HG02884 (cell line): ENCODE results near the gene LST1.
"Not testable (repeated sequence)": the region's sequence is repeated elsewhere in the genome, so short reads cannot be mapped to it uniquely, and the experiment has no call there.

ENCODE experiments used
- ATAC-seq: cut with Tn5 transposase; IDR thresholded peaks from one replicate; pipeline ENCODE4 v1.9.1; 2021; ENCODE audit warnings: mild to moderate bottlenecking, moderate library complexity; ENCODE audit not compliant: unreplicated experiment

LST1 gene

DNA sequence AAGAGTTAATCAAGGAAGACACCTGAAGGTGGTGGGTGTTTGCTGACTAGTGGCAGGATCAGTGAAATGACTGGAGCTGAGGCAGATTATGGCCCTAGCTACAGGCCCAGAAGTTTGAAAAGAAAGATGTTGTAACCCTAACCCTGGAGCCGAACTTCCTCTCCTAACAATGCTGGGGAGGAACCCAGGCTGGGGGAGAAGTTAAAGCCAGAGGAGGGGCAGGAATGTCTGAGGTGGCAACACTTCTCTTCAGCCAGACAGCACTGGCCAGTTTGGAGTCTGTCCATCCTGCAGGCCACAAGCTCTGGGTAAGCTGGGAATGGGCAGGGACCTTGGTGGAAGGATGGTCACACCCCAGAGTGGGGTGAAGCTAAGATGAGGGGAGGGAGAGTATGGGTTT is at the start of gene LST1:
Gene LST1, plus strand, starts transcription at position 270 of the 400 bp plus-strand sequence. CDS start 1,023 bp downstream, outside the sequence.
- no peak for ATAC-seq

DNA sequence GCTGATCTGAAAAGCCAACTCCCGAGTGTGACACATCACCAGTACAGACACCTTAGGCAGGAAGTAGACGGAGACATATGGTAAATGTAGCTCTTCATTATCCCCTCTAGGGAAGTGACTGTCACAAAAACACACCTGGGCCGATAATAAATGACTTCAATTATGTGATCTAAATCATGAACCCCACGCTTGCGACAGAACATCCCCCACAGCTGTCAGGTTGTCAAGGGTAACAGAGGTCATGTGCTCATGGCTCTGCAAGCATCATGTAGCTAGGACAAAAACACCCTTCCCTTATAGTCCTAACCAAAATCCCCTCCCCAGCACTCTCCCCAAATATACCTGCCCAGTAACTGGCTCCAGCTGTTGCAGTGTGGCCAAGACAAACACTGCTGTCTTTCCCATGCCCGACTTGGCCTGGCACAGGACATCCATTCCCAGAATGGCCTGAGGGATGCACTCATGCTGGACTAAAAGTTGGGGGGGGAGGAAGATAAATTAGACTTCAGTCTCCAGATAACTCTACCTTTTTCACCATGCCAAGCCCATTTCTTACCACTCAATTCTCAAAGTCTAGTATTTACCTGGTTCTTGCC is 47.2 kb upstream of the LST1 start:
- no peak for ATAC-seq

DNA sequence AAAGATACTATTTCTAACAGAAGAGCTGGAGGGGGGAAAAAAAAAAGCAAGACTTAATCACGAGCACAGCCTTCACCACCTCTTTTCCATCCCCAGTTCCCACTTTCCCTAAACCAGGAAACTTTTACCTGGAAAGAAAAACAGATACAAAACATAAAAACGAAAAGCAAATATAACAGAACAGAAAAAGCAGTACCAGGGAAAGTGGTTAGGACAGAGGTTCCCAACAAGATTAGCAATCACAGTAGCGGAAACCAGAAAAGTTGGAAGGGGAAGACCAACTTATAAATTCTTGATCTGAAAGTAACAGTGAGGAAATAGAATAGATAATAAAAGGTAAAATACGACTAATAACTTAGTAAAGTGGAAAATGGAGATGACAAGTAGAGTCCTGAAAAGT is 45.4 kb upstream of the LST1 start:
- ATAC-seq: no peak

DNA sequence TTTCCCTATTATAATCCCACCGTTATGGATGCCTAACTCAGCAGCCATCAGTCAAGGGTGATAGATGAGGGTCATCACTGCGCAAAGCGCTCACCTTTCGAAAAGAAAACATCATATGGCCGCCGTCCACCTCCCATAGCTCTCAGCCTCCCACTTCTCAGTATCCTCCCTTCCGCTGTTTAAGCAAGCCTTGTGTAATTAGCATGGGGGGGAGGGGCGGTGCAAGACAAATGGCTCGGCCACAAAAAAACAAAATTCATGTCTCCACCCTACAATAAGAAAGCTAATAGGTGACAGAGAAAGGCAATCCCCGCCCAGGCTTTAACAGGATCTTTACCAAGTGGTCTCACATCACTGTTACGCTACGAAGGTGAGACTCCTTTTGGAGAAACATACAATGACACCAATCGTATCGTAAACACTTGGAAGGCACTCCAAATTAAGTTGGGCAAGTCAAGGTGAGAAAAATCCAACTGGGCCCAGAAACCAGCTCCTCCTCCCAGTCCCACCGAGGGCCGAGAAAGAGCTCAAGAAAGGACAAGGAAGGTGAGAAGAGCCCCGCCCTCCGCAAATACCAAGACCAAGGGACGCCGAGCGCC is 44.9 kb upstream of the LST1 start:
- no peak for ATAC-seq

DNA sequence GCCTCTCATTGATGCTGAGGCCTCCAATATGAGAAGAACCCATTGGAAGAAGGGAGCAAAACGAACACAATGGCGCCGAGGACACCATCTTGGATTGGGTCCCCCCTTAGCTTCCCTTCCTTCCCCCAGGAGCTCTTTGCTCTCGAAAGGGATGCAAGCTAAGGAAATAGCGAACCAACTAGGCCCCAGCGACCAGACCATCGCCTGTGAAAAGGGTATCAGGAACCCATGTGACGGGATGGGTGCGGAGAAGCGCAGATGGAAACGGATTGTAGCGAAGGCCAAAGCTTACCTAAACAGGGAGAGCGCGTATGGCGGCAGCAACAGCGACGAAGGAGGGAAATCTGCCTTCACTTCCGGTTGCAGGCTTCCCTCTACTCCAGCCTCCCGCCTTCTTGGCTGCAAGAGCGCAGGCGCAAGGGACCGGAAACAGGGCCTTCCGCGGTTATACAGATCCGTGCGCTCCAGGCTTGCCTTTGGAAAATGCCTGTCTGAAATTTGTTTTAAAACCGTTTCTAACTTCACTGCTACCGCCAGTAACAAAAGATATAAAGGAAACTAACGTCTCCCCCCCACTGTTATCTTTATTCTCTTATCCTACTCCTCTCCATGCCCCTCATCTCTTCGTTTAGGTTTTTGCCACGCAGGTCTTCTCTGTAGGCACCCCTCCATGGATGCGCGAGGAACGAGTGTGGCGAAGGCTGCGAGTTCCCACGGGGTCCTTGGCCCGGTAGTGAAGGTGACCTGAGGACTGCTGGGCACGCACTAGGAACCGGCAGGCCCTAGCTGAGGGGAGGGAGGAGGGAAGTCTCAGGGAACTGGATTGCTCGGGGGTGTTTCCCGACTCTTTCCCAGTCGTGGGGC is 44.2 kb upstream of the LST1 start, which contains the start of gene DDX39B:
Gene DDX39B, minus strand, starts transcription at position 346 of the 864 bp plus-strand sequence. CDS start 1,471 bp downstream, outside the sequence.
- ATAC-seq: no peak

DNA sequence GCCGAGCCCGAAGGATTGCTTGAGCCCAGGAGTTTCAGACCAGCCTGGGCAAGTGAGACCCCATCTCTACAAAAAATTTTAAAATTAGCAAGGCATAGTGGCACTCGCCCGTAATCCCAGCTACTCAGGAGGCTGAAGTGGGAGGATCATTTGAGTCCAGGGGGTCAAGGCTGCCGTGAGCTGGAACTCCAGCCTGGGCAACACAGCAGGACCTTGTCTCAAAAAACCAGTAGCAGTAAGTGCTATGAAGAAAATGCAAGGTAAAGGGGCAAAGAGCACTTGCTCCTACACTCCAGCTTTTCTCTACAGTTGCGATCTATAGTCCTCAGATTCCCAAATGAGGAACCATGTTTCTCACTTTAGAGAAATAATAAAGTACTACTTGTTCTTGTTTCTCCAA is 42.4 kb upstream of the LST1 start:
- no peak for ATAC-seq

DNA sequence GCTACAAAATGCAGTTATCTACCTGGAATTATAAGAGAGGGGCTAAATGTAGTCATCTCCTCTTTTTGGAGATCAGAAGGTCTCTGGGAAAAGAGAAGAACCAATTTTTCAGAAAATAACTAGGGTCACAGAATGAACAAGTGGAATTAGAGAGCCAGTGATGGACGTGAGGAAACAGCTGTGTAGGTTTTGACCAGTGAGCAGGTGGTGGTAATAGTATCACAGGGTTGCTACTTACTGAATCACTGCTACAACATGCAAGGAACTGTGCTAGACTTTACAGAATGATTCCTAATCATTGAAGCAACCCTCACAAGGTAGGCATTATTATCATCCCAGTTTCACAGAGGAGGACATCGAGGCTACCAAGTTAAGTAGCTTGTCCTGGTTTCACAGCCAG is 41.4 kb upstream of the LST1 start:
- no peak for ATAC-seq

DNA sequence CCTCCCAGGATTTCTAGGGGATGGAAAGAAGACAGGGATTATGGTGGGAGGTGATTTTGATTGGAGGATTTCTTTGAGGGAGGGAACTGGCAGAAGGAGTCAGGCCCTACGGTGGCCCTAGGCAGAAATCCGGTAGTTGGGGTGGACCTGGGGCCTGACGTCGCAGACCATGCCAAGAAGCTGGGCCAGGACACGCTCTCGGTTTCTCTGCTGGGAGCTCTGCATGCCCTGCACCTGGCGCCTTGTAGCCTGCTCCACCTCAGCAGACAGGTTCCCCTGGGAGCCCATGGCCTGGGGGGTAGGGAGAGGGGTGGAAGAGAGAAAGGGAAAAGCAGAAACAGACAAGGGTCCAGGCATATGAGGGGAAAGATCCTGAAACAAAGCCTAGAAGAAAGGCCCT is 40.8 kb upstream of the LST1 start:
- no peak for ATAC-seq

DNA sequence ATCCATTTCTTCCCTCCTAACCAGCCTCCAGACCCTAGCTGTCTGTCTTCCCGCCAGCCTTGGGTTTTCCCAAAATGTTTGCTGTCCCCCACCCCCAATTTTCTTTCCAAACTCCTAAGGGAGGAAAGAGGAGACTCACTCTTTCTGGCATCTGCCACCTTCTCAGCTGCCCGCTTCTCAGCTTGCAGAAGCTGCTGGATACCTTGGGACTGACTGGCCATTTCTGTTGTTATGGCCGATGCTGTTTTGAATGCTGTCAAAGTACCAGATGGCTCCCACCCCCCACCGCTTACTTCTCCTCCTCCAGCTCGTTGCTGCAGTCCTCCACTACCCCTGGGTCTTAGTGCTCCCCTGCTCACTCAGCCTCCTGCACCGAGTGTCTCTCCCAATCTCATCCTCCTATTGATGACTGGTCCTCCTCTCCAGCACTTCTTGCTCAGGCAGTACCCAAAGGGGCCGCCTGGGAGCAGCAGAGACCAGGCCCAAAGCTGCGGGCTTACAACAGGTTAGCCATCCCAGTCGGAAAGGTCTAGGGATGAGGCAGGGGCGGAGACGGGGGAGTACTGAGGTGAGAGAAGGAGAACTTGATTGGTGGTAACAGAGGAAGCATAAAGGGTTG is 39.6 kb upstream of the LST1 start, which contains the start of gene ATP6V1G2:
Gene ATP6V1G2, minus strand, starts transcription at position 270 of the 619 bp plus-strand sequence. Its CDS starts 49 bp downstream, at position 221.
- ATAC-seq: no peak

DNA sequence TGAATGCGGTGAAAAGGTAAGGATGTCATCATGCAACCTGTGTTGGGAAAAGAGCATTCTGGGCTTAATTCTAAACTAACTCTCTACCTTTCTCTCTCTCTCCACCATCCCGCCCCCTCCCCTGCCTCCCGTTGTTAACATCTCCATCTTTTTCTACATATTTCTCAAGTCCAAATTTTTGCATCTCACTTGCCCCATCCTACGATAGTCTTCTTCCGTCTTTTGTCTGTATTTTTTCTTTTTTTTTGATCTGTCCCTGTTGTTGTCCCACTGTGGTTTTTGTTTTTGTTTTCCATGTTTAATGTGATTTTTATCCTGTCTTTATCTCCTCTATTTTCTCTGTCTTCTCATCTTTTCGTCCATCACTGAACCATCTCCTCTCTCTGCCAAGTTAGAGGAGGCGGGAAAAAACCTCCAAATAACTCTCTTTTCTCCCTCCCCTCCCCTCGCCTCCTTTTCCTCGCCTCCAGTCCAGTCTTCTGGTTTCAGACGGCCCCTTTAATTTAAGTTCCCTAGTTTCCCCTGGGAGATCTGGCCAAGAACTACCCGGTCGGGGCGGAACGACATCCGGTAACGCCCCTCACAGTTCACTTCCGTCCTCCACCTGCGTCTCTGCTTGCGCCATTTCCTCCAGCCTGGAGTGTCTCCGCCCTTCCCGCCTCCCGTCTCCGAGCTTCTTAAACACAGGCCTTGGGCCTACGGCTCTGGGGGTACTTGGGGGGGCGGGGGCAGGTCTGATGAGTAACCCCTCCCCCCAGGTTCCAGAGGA is 38.9 kb upstream of the LST1 start, which contains the start of gene NFKBIL1:
Gene NFKBIL1, plus strand, starts transcription at position 651 of the 769 bp plus-strand sequence. Its CDS starts 87 bp downstream, at position 738.
- no peak for ATAC-seq

DNA sequence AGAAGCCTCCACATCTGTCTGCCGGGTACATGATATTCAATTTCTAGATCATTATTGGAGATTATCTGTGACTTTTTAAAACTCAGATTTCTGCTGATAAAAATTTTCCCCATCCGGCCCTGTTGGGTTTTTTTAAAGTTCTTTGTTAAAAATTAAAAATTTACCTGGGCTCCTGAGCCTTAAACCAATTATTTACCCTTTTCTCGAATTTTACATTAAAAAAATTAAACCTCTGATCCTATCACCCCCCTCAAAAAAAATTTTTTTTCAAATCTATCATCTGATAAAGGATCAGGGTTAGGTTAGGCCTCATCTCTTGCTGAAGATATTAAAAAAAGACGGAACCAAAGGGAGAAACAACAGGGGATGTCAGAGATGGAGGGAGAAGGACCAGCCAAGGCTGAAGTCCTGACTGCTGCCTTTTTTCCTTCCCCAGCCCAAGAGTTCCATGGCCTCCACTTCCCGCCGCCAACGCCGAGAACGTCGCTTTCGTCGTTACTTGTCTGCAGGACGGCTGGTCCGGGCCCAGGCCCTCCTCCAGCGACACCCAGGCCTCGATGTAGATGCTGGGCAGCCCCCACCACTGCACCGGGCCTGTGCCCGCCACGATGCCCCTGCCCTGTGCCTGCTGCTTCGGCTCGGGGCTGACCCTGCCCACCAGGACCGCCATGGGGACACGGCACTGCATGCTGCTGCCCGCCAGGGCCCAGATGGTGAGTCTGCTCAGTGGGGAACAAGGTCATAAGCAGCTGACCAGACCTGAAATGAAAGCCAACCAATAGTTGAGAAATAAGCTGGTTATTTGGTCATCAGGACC is 38.1 kb upstream of the LST1 start:
- ATAC-seq: no peak

DNA sequence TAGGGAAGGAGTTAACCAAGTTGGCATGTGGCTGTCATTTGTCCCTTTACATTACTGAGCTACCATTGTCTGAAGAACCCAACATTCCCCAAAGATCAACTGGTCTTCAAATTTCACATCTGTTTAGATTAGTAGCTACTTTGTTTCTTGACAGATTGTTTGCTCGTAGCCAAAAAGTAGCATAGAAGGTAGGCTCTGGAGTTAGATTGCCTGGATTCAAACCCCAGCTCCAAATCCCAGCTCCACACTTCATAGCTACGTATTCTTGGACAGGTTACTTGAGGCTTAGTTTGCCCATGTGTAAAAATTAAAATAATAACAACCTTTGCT is 37.6 kb upstream of the LST1 start:
- ATAC-seq: no peak

DNA sequence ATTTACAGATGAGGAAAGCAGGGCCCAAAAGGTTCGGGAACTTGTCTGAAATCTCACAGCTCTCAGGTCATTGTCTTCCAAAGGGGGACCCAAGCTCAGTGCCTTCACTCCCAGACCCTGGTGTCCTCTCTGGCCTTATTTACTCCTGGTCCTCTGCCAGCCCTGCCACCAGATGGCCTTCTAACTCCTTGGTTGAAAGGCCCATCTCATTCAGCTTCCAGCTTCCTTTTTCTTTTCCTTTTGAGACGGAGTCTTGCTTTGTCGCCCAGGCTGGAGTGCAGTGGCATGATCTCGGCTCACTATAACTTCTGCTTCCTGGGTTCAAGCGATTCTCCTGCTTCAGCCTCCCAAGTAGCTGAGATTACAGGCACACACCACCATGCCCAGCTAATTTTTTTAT is 34.7 kb upstream of the LST1 start:
- not testable (repeated sequence) for ATAC-seq

DNA sequence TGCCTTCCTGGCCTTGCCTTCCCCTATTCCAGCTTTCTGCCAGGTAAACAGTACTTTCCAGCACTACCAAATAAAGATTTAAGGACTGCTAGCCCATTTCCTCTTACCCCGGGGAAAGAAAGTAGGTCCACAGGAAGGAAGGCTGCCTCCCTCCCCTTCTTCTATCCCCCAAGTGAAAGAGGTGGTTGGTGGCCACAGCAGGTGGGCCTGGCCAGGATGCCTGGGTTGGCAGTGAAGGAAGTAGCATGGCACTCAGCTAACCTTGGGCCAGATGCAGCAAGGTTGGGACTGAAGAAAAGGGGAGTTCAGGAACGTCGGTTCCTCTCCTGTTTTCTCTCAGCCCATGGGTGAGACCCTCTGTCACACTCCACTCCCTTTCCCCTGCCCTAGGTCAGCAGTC is 29.8 kb upstream of the LST1 start:
- ATAC-seq: no peak

DNA sequence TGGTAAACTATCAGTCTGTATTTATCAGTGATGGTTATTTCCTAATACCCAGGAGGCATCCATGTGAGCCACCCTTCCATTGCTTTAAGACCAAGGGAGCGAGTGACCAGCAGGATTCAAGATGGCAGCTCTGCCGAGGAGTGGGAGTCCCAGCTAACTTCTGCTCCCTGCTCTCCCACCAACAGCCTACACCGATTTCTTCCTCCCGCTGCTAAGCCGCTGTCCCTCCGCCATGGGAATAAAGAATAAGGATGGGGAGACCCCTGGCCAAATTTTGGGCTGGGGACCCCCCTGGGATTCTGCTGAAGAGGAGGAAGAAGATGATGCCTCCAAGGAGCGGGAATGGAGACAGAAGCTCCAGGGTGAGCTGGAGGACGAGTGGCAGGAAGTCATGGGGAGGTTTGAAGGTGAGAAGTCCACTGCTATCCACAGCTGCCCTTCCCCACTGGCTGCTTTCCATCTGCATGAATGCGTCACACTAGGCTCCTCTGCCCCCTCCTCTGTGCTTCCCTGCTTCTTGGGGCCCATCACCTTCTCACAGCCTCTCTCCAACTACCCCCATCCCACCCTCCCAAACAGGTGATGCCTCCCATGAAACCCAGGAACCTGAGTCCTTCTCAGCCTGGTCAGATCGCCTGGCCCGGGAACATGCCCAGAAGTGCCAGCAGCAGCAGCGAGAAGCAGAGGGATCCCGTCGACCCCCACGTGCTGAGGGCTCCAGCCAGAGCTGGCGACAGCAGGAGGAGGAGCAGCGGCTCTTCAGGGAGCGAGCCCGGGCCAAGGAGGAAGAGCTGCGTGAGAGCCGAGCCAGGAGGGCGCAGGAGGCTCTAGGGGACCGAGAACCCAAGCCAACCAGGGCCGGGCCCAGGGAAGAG is 28.4 kb upstream of the LST1 start:
- no peak for ATAC-seq

DNA sequence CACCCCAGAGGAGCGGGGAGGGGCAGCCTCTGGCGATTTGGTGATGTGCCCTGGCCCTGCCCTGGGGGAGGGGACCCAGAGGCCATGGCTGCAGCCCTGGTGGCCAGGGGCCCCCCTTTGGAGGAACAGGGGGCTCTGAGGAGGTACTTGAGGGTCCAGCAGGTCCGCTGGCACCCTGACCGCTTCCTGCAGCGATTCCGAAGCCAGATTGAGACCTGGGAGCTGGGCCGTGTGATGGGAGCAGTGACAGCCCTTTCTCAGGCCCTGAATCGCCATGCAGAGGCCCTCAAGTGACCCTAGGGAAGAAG is 27.8 kb upstream of the LST1 start:
- no peak for ATAC-seq

DNA sequence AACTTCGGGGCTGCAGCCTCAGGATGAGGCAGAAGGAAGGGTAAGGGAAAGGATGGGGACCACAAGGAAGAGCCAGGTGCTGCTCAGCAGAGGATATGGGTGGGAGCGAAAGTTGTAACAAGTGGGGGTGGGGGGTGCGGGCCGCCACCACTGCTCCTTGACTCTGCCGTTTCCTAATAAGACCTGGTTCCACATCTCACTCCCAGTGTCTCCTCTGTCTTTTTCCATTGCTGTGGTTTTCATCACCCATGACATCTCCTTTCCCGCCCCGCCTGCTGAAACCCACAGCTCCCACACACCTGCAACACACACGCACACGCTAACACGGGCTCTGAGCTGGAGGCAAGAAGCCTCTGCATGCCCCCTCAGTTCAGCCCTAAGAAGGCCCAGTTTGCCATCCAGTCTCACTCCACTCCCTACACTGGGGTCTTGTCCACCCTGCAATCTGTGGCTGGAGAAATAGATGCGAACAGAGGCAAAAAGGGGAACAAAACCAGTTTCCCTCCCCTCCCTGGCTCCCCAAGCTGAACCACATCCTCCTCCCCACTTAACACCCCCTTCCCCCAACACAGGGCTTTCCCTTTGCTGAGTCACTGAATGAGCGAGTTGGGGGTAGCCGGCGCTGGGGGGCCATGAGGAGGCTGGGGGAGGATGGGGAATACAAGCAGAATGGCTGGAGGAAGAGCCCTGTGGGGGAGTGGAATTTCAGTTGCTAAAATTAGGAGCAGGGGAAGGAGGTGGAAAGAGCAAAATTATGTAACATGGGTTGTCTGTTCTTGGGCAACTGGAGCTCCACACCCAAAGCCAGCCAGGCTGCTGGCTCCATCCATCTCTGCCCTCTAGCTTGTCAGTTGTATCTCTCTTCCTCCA is 27.2 kb upstream of the LST1 start:
- no peak for ATAC-seq

DNA sequence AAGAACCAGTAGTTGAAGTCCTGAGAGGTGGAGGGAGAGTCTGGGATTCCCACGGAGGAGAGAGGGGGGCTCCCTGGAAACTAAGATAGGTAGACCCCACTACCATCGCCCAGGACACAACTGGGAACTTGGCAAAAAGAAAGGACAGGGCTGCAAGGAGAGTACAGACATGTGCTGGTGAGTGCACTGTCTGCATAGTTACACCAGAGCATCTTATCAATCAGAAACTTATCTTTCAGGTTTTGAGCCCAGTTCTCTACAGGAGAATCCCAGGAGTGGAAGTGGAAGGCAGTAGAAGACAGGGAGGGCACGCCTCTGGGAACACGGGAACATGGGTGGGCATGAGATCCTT is 26.5 kb upstream of the LST1 start:
- ATAC-seq: no peak
